ENCODE results near the gene PGAM2. TPM values are rescaled to one million over a fixed set of nuclear protein-coding genes. Genes with fewer than 3 reads are reported as not detected.

Gene PGAM2
- total and polyA plus RNA-seq, 2 of the 13 experiments (the other 11 are each of a cell fraction or from before 2014, with no cell fraction given), result 0.22 TPM; not detected in 1

DNA sequence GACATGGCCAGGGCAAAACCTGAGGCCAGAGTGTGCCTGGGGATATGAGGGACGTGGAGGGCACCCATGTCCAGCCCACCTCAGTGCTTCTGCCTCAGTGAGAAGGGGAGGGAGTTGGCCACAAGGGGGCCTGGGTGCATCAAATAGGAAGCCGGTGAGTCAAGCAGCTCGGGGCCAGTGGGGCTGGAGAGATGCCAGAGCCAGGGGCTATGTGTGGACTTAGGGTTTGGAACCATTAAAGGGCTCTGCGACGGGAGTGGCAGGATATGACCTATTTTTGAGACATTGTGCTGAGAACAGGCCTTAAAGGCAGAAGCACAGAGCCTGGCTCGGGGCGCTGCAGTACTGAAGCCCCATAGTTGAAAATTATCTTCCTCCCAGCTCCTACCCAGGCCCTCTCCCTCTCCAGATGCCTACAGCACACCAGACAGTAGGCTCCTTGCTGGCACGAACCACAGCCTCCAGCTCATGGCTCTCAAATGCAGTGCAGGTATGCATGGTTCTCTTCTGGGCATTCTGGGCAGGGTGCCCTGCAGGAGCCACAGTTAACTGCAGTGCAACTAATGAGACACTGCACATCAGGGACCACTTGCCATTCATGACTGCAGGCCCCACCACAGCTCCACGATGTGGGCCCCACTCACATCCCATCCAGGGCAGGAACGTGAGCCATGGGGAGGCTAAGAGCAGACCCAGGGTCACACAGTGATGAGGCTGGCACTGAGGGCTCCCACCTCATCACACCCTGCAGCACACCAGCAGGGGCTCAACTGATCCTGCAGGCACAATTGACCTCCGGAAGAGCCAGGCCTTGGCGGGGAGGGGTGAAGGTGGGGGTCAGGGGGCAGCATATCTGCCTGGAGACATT lies 7.2 kb upstream of the PGAM2 start (continued):
- TF ChIP-seq NR2F1 (CRISPR knock-in tag; IDR thresholded peaks at IDR 0.05), result no peak

GRCh38 chr7:44071726-44072363 lies 6.5 kb upstream of the PGAM2 start:
- Histone ChIP-seq H3K27ac (ENCODE audit: extremely low read length, insufficient read depth, low read length) (peak overlapping the region; percentile 54), H3K36me3 (replicated peaks in 1 of 2; ENCODE audit: control insufficient read depth in 1 of 2, insufficient read depth in 2 of 2, low read length in 2 of 2) (peaks cover 5 to 16% of the 10 kb centered on the region in 2 experiments; a peak in 3 of 5 replicates), H3K79me2 (ENCODE audit: insufficient read depth, low read length) (no peaks in the 10 kb centered on the region), H2AFZ (ENCODE audit: low read length) (no peak overlapping the region), H3K4me2 (ENCODE audit: low read depth, low read length) (peak overlapping the region; percentile 64), H3K4me3 (replicated peaks in 1 of 3; ENCODE audit: insufficient read depth in 1 of 3, low read depth in 2 of 3, low read length in 3 of 3) (peak overlapping the region in 1 of 3 experiments; percentile 46; a peak in 1 of 6 replicates), H4K20me1 (ENCODE audit: insufficient read depth, low read length) (no peaks in the 10 kb centered on the region), H3K9ac (ENCODE audit: insufficient read depth, low read depth, low read length) (no peak overlapping the region), H3K9me3 (ENCODE audit: low read length) (no peaks in the 10 kb centered on the region), H3K4me1 (ENCODE audit: insufficient read depth, low read length) (peaks cover 41% of the 10 kb centered on the region), H3K27me3 (ENCODE audit: control insufficient read depth in 1 of 2, insufficient read depth in 2 of 2, low read length in 2 of 2) (no peaks in the 10 kb centered on the region)
- BruUV-seq (replicated peaks), result no TSS peak
- CTCF ChIA-PET (ENCODE audit: low intra/inter-chr PET ratio, low total read pairs), result interaction anchor here (1.2 kb wide), 1 partner anchor 125 kb away, joined by 5 read pairs; no protein-coding TSS in a partner anchor
- ATAC-seq (peak; percentile 79), FAIRE-seq (peak; percentile 62), DNase-seq (ENCODE audit: low spot score) (peak; percentile 87)
- POLR2A ChIA-PET, result interaction anchor here (0.7 to 1.0 kb wide), 3 partner anchors 9 to 52 kb away, joined by 3 to 4 read pairs (median 3); partner anchors contain the start of gene DBNL
- intact Hi-C loops (cut with micrococcal nuclease; ENCODE audit: unreplicated experiment), result loop anchor here (1.0 to 5.0 kb wide), 3 partner anchors 16 to 124 kb away; no protein-coding TSS in a partner anchor
- 14% methylated on average over 8 of the region's 9 CpGs for WGBS (ENCODE audit: low lambda C conversion rate)
- in situ Hi-C loops (cut with HindIII; ENCODE audit: extremely low pct_ligation_motif_present, low pct_unique_long_range_greater_than_20kb), result no loop called here
- TF ChIP-seq ZGPAT (CRISPR knock-in tag; IDR thresholded peaks at IDR 0.05) (peak; percentile 32; the same call in 1 of the 2 replicates), MTA1 (CRISPR knock-in tag; IDR thresholded peaks at IDR 0.05; ENCODE audit: borderline replicate concordance) (no peak), ZSCAN21 (CRISPR knock-in tag; IDR thresholded peaks at IDR 0.05; ENCODE audit: borderline replicate concordance) (no peak), IKZF5 (CRISPR knock-in tag; IDR thresholded peaks at IDR 0.05) (peak; percentile 44; the same call in 1 of the 2 replicates), MEF2D (CRISPR knock-in tag; IDR thresholded peaks at IDR 0.05) (peak; percentile 56), SOX5 (CRISPR knock-in tag; IDR thresholded peaks at IDR 0.05; ENCODE audit: borderline replicate concordance) (peak; percentile 62; the same call in 1 of the 2 replicates), MIER2 (CRISPR knock-in tag; IDR thresholded peaks at IDR 0.05) (no peak), EZH2 (conservative IDR thresholded peaks at IDR 0.05; ENCODE audit: low read depth, low read length) (no peak), HNF4A (CRISPR knock-in tag; IDR thresholded peaks at IDR 0.05) (peak; percentile 88), ZFX (CRISPR knock-in tag; IDR thresholded peaks at IDR 0.05; ENCODE audit: low read depth) (peak; percentile 42), ZNF564 (CRISPR knock-in tag; IDR thresholded peaks at IDR 0.05) (no peak), TMF1 (CRISPR knock-in tag; IDR thresholded peaks at IDR 0.05; ENCODE audit: low read depth) (0 out of 2 replicates have a peak, but pooled peaks have one; percentile 42)
- TF ChIP-seq, protein P1, sequence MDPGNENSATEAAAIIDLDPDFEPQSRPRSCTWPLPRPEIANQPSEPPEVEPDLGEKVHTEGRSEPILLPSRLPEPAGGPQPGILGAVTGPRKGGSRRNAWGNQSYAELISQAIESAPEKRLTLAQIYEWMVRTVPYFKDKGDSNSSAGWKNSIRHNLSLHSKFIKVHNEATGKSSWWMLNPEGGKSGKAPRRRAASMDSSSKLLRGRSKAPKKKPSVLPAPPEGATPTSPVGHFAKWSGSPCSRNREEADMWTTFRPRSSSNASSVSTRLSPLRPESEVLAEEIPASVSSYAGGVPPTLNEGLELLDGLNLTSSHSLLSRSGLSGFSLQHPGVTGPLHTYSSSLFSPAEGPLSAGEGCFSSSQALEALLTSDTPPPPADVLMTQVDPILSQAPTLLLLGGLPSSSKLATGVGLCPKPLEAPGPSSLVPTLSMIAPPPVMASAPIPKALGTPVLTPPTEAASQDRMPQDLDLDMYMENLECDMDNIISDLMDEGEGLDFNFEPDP (CRISPR knock-in tag; conservative IDR thresholded peaks at IDR 0.05), result no peak
- TF ChIP-seq, protein P2, sequence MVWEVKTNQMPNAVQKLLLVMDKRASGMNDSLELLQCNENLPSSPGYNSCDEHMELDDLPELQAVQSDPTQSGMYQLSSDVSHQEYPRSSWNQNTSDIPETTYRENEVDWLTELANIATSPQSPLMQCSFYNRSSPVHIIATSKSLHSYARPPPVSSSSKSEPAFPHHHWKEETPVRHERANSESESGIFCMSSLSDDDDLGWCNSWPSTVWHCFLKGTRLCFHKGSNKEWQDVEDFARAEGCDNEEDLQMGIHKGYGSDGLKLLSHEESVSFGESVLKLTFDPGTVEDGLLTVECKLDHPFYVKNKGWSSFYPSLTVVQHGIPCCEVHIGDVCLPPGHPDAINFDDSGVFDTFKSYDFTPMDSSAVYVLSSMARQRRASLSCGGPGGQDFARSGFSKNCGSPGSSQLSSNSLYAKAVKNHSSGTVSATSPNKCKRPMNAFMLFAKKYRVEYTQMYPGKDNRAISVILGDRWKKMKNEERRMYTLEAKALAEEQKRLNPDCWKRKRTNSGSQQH (CRISPR knock-in tag; IDR thresholded peaks at IDR 0.05; ENCODE audit: low read depth), result no peak

Data from HepG2 (cell line).